KMS-11 (cell line): Measurements from ENCODE around the gene MMP15.

ENCODE experiments used
- H2AFZ ChIP-seq: fragments of 200-600 bp; sonication (generic); 2 replicates; pipeline ENCODE4 v1.6.1; 2016; ENCODE audit warnings: antibody characterized with exemption, mixed run types, low read depth
- H3K27ac ChIP-seq: fragments of 200-600 bp; sonication (generic); 2 replicates; pipeline ENCODE4 v1.6.1; 2016; ENCODE audit warnings: mild to moderate bottlenecking, mixed run types
- H3K27me3 ChIP-seq: fragments of 200-600 bp; sonication (generic); 2 replicates; pipeline ENCODE4 v1.6.1; 2017; ENCODE audit warnings: mild to moderate bottlenecking, low read depth, mixed run types, moderate library complexity; ENCODE audit not compliant: insufficient read depth
- H3K36me3 ChIP-seq: fragments of 200-600 bp; sonication (generic); 2 replicates; pipeline ENCODE4 v1.6.1; 2017; ENCODE audit warnings: mild to moderate bottlenecking, mixed run types; ENCODE audit not compliant: insufficient read depth
- H3K4me1 ChIP-seq: fragments of 200-600 bp; sonication (generic); 2 replicates; pipeline ENCODE4 v1.6.1; 2016; ENCODE audit warnings: mild to moderate bottlenecking, low read depth, mixed run types; ENCODE audit not compliant: poor library complexity, severe bottlenecking
- H3K4me2 ChIP-seq: fragments of 200-600 bp; sonication (generic); 2 replicates; pipeline ENCODE4 v1.7.0; 2016; ENCODE audit warnings: mild to moderate bottlenecking, mixed run types
- H3K4me3 ChIP-seq: fragments of 200-600 bp; sonication (generic); IDR thresholded peaks from 2 replicates; pipeline ENCODE4 v1.6.1; 2017; ENCODE audit warnings: low read depth, low read length, mixed read lengths; ENCODE audit not compliant: insufficient read depth
- H3K79me2 ChIP-seq: fragments of 200-600 bp; sonication (generic); 2 replicates; pipeline ENCODE4 v1.6.1; 2016; ENCODE audit warnings: low read depth, mixed run types; ENCODE audit not compliant: insufficient read depth
- H3K9ac ChIP-seq: fragments of 200-600 bp; sonication (generic); 2 replicates; pipeline ENCODE4 v1.6.1; 2016; ENCODE audit warnings: mild to moderate bottlenecking, mixed run types
- H4K20me1 ChIP-seq: fragments of 200-600 bp; sonication (generic); 2 replicates; pipeline ENCODE4 v1.6.1; 2016; ENCODE audit warnings: mild to moderate bottlenecking, mixed run types; ENCODE audit not compliant: insufficient read depth
- TF ChIP-seq, protein P1 (sequence below): fragments of 200-600 bp; sonication (generic); conservative IDR thresholded peaks from 2 replicates; pipeline ENCODE4 v1.6.1; 2017; ENCODE audit warnings: low read depth, mild to moderate bottlenecking, antibody characterized with exemption, low read length, moderate library complexity, mixed read lengths

The MMP15 gene

DNA sequence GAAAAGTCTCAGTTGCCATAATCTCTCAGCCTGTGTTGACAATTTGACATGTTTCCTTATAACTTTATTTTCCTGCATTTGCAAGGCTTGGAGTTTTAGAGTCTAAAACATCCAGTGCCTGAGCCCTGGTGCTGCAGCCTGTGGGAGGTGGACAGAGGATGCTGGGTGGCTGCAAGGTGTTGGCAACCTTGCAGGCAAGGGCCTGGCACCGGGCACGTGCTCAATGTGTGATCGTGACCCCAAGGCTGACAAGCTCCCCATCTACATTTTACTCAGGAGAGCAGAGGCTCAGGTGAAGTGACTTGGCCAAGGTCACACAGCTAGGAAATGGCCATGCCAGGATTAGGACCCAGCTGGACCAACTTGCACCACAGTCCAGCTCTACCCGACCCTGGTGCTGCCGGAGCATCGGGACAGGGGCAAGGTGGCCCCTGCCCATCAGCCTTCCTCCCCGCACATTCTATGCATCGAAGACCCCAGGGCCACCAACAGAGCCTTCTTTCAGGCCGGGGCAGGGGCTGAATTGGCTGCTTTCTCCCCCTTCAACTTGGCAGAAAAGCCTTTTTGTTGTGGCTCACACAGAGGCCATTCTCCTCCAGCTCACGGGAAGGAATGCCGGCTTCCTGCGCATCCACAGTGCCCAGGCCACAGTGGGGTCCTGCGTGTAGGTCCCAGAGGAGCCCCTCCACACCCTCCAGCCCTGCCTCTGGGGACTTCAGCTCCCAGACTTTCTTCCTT lies 23.1 kb downstream of the MMP15 start:
- H3K79me2 ChIP-seq: no peaks in the 10 kb centered on the region
- no peak overlapping the region for H3K4me3 ChIP-seq
- H3K27me3 ChIP-seq: no peaks in the 10 kb centered on the region
- H3K9ac ChIP-seq: no peak overlapping the region
- no peak overlapping the region for H3K4me2 ChIP-seq
- H3K36me3 ChIP-seq: no peaks in the 10 kb centered on the region
- H4K20me1 ChIP-seq: no peaks in the 10 kb centered on the region
- H3K27ac ChIP-seq: no peak overlapping the region
- no peaks in the 10 kb centered on the region for H3K4me1 ChIP-seq
- TF ChIP-seq, protein P1, sequence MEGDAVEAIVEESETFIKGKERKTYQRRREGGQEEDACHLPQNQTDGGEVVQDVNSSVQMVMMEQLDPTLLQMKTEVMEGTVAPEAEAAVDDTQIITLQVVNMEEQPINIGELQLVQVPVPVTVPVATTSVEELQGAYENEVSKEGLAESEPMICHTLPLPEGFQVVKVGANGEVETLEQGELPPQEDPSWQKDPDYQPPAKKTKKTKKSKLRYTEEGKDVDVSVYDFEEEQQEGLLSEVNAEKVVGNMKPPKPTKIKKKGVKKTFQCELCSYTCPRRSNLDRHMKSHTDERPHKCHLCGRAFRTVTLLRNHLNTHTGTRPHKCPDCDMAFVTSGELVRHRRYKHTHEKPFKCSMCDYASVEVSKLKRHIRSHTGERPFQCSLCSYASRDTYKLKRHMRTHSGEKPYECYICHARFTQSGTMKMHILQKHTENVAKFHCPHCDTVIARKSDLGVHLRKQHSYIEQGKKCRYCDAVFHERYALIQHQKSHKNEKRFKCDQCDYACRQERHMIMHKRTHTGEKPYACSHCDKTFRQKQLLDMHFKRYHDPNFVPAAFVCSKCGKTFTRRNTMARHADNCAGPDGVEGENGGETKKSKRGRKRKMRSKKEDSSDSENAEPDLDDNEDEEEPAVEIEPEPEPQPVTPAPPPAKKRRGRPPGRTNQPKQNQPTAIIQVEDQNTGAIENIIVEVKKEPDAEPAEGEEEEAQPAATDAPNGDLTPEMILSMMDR: no peak
- no peak overlapping the region for H2AFZ ChIP-seq

- H3K4me3 ChIP-seq: no peak overlapping the region
Observed at GRCh38 chr16:58049232-58050185, 24.0 kb downstream of the MMP15 start.

GRCh38 chr16:58051296-58051695 lies 25.7 kb downstream of the MMP15 start:
- TF ChIP-seq, protein P1: no peak
- no peak overlapping the region for H3K4me3 ChIP-seq

More at GRCh38 chr16:58049232-58050185, 24.0 kb downstream of the MMP15 start:
- no peak overlapping the region for H3K27ac ChIP-seq
- TF ChIP-seq, protein P1: no peak
- H3K79me2 ChIP-seq: no peaks in the 10 kb centered on the region
- no peak overlapping the region for H3K9ac ChIP-seq
- no peaks in the 10 kb centered on the region for H4K20me1 ChIP-seq
- no peak overlapping the region for H2AFZ ChIP-seq
- no peaks in the 10 kb centered on the region for H3K4me1 ChIP-seq
- H3K36me3 ChIP-seq: no peaks in the 10 kb centered on the region
- no peak overlapping the region for H3K4me2 ChIP-seq
- H3K27me3 ChIP-seq: no peaks in the 10 kb centered on the region

DNA sequence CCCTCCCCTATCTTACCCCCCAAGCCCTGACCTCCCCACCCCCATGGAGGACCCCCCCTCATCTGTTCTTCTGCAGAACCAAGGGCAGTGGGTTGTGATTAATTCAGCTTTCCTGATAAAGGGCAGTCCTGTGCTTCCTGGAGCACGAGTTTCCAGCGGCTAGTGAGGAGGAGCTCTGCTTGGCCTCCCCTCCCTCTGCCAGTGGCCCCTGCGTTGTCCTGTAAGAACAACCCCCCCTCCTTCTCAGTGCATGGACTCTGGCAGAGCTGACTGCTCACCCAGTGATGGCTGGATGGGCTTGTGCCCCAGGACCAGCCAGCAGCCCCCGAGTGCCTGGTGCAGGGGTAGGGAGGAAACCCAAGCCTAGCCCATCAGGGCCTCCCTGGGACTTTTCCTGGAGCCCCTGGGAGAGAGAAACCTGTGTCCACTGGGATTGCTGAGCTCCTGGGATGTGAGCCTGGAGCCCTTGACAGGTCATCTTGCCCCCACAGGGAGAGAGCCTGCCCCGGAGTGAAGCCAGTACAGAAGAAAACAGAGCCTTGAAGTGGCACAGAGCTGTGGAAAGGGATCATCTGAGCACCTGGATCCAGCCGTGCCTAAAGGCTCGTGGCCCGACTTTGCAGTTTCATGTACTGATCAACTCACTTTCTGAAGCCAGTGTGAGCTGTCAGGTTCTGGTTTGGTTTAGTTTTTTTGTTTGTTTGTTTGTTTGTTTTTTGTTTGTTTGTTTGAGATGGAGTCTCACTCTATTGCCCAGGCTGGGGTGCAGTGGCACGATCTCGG lies 26.5 kb downstream of the MMP15 start:
- no peaks in the 10 kb centered on the region for H3K79me2 ChIP-seq
- no peak overlapping the region for H3K9ac ChIP-seq
- H3K4me1 ChIP-seq: no peaks in the 10 kb centered on the region
- TF ChIP-seq, protein P1: no peak
- no peak overlapping the region for H3K4me2 ChIP-seq
- H4K20me1 ChIP-seq: no peaks in the 10 kb centered on the region
- H3K36me3 ChIP-seq: no peaks in the 10 kb centered on the region
- H3K27ac ChIP-seq: no peak overlapping the region
- no peaks in the 10 kb centered on the region for H3K27me3 ChIP-seq
- no peak overlapping the region for H3K4me3 ChIP-seq
- H2AFZ ChIP-seq: no peak overlapping the region

More at GRCh38 chr16:58051296-58051695, 25.7 kb downstream of the MMP15 start:
- Histone ChIP-seq H3K27me3 (no peaks in the 10 kb centered on the region), H4K20me1 (no peaks in the 10 kb centered on the region), H3K4me1 (no peaks in the 10 kb centered on the region), H3K9ac (no peak overlapping the region), H2AFZ (no peak overlapping the region), H3K4me2 (no peak overlapping the region), H3K79me2 (no peaks in the 10 kb centered on the region), H3K27ac (no peak overlapping the region), H3K36me3 (no peaks in the 10 kb centered on the region)
